Prostate gland (tissue), 2 donors: ENCODE data around the gene CCR9. TPM values are rescaled to one million over a fixed set of nuclear protein-coding genes. Genes with fewer than 3 reads are reported as not detected.

Source experiments
- DNase-seq: peaks from one replicate; pipeline ENCODE4 v3.0.0-alpha.2; 2019; ENCODE audit warnings: low spot score
- H3K27ac ChIP-seq, 2 donors: fragments of 200-600 bp; sonication (generic); 2 replicates each; pipeline ENCODE4 v1.5.1; 2017 to 2019
- H3K27me3 ChIP-seq: fragments of 200-600 bp; sonication (generic); replicated peaks from 2 replicates; pipeline ENCODE4 v1.5.1; 2019; ENCODE audit not compliant: insufficient read depth
- H3K36me3 ChIP-seq, 2 donors: fragments of 200-600 bp; sonication (generic); 1 replicate in 1 of 2; 2 replicates in 1 of 2; pipeline versions ENCODE4 v1.5.1 to v1.8.1; 2017 to 2019
- H3K4me1 ChIP-seq: fragments of 200-600 bp; sonication (generic); replicated peaks from 2 replicates; pipeline ENCODE4 v1.5.1; 2019
- H3K4me3 ChIP-seq, 2 donors: fragments of 200-600 bp; sonication (generic); 2 replicates each; pipeline ENCODE4 v1.5.1; 2017 to 2019
- H3K9me3 ChIP-seq: fragments of 200-600 bp; sonication (generic); 2 replicates; pipeline ENCODE4 v1.5.1; 2017
- CTCF ChIP-seq, 4 experiments: fragments of 200-600 bp in 2 of 4; fragments of 450-650 bp in 2 of 4; sonication (generic) in 2 of 4; IDR thresholded peaks; 1 replicate in 3 of 4; 2 replicates in 1 of 4; pipeline ENCODE4 v1.5.1; 2016 to 2019; ENCODE audit warnings: antibody characterized with exemption in 4 of 4, mild to moderate bottlenecking in 2 of 4, moderate library complexity in 2 of 4
- POLR2A ChIP-seq: fragments of 450-650 bp; IDR thresholded peaks from one replicate; pipeline ENCODE4 v1.6.1; 2016; ENCODE audit warnings: antibody characterized with exemption, mild to moderate bottlenecking
- POLR2AphosphoS5 ChIP-seq: sonication (generic); formaldehyde crosslinking; IDR thresholded peaks from one replicate; pipeline ENCODE4 v1.6.1; 2017; ENCODE audit warnings: antibody characterized with exemption
- WGBS: methylation state at CpG from one replicate; pipeline ENCODE4 v1.1.5; 2018; 5-methylcytosine and 5-hydroxymethylcytosine counted together
- intact Hi-C: fragments of 100-400 bp; cut with DNase I; formaldehyde crosslinking; loops from one replicate; pipeline ENCODE4 v1.14.2; 2022
- total RNA-seq, 2 donors: library from RNA; depleted of rRNA; stranded (reverse); fragments of >200 nt; gene quantifications; one replicate each; pipeline ENCODE4 v1.1.0, GENCODE V29; 2016

The CCR9 gene
- total RNA-seq, 2 donors from 2014 or later: 0.09 TPM; not detected in 1

- WGBS: 82% methylated on average over 4 of the region's 4 CpGs
- intact Hi-C loops: no loop called here
- DNase-seq: no peak
- no peaks in the 10 kb centered on the region for H3K9me3 ChIP-seq
- H3K36me3 ChIP-seq: no peaks in the 10 kb centered on the region
- H3K27me3 ChIP-seq: no peaks in the 10 kb centered on the region
- no peak overlapping the region for H3K27ac ChIP-seq
- no peaks in the 10 kb centered on the region for H3K4me1 ChIP-seq
- H3K4me3 ChIP-seq: no peak overlapping the region
- TF ChIP-seq CTCF (IDR thresholded peaks at IDR 0.05) (no peak), POLR2AphosphoS5 (no peak), POLR2A (no peak)
These were observed 24.5 kb downstream of the CCR9 start for GRCh38 chr3:45910892-45911291.

GRCh38 chr3:45911511-45912226, 25.3 kb downstream of the CCR9 start:
- no peaks in the 10 kb centered on the region for H3K27me3 ChIP-seq
- H3K4me3 ChIP-seq: no peak overlapping the region
- H3K4me1 ChIP-seq: no peaks in the 10 kb centered on the region
- TF ChIP-seq CTCF (IDR thresholded peaks at IDR 0.05) (no peak), POLR2A (no peak), POLR2AphosphoS5 (no peak)
- H3K27ac ChIP-seq: no peak overlapping the region
- no peaks in the 10 kb centered on the region for H3K36me3 ChIP-seq
- H3K9me3 ChIP-seq: no peaks in the 10 kb centered on the region
- 94% methylated on average over 11 of the region's 11 CpGs for WGBS
- DNase-seq: no peak
- intact Hi-C loops: no loop called here

GRCh38 chr3:45912435-45912834, 26.1 kb downstream of the CCR9 start:
- Histone ChIP-seq H3K36me3 (no peaks in the 10 kb centered on the region), H3K4me3 (no peak overlapping the region), H3K4me1 (no peaks in the 10 kb centered on the region), H3K27me3 (no peaks in the 10 kb centered on the region), H3K27ac (no peak overlapping the region), H3K9me3 (no peaks in the 10 kb centered on the region)
- intact Hi-C loops: no loop called here
- 90% methylated on average over 6 of the region's 6 CpGs for WGBS
- no peak for DNase-seq
- TF ChIP-seq POLR2A: no peak
- TF ChIP-seq POLR2AphosphoS5: no peak
- no peak for TF ChIP-seq CTCF (IDR thresholded peaks at IDR 0.05)

- intact Hi-C loops: no loop called here
- no peak for DNase-seq
- 96% methylated on average over 7 of the region's 7 CpGs for WGBS
- Histone ChIP-seq H3K4me3 (no peak overlapping the region), H3K36me3 (no peaks in the 10 kb centered on the region), H3K27me3 (no peaks in the 10 kb centered on the region), H3K4me1 (no peaks in the 10 kb centered on the region), H3K27ac (no peak overlapping the region), H3K9me3 (no peaks in the 10 kb centered on the region)
- TF ChIP-seq CTCF (IDR thresholded peaks at IDR 0.05): no peak
- no peak for TF ChIP-seq POLR2A
- TF ChIP-seq POLR2AphosphoS5: no peak
These were observed 28.2 kb downstream of the CCR9 start for GRCh38 chr3:45914362-45915058.

GRCh38 chr3:45915059-45915439, 28.7 kb downstream of the CCR9 start:
- 93% methylated on average over 9 of the region's 9 CpGs for WGBS
- intact Hi-C loops: no loop called here
- no peak for TF ChIP-seq POLR2AphosphoS5
- TF ChIP-seq POLR2A: no peak
- no peak for TF ChIP-seq CTCF (IDR thresholded peaks at IDR 0.05)
- DNase-seq: no peak
- no peak overlapping the region for H3K4me3 ChIP-seq
- H3K9me3 ChIP-seq: no peaks in the 10 kb centered on the region
- no peaks in the 10 kb centered on the region for H3K36me3 ChIP-seq
- H3K27me3 ChIP-seq: no peaks in the 10 kb centered on the region
- H3K27ac ChIP-seq: no peak overlapping the region
- H3K4me1 ChIP-seq: no peaks in the 10 kb centered on the region
